ENCODE measurements around the gene ZNF22. TPM values are rescaled to one million over a fixed set of nuclear protein-coding genes. Genes with fewer than 3 reads are reported as not detected.

ZNF22 gene
- total and polyA plus RNA-seq, 2 of the 4 experiments (the other 2 are of a cell fraction) = 10.6 to 12.4 TPM

DNA sequence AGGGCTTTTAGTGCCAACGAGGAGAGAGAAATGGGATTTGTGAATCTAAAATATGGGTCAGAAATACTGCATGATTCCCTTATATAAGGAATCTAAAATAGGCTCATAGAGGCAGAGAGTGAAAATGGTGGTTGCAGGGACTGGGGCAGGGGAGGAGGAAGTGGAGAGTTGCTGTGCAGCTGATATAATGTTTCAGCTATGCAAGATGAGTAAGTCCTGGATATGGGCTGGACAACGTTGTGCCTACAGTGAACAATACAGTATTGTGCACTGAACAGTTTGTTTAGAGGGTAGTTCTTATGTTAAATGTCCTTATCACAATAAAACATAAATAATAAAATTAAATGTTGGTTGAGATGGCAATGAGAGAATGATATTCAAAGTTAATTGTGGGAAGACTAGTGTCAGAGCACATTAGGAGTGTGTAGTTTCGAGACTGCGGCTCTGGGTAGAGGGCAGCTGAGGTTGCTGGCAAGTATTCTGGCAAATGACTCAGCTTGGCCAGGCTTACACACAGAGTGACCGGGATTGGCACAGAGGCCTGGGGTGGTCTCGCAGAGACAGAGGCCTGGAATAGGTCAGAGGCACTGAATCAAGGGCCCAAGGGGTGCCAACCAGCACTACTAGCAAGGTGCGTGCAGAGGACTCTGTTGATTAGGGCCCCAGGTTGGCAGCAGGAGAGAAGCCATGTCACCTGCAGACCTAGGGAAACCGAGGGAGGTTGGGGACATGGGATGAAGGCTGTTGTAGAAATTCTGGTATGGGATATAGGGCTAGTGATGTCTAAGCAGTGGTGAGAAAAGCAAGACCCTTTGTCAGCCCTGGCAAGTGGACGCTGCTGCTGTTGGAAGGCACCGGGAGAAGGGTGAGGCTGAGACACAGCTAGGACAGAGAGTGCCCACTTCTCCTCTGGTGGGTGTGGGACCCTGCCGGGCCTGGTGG lies 19.3 kb upstream of the ZNF22 start:
- ATAC-seq (ENCODE audit: low read depth) = peak; percentile 90
- TF ChIP-seq SMC3 (IDR thresholded peaks at IDR 0.05; ENCODE audit: low read depth, low read length) (no peak), BHLHE40 (IDR thresholded peaks at IDR 0.05; ENCODE audit: low read depth, low read length) (no peak), FOS (IDR thresholded peaks at IDR 0.05; ENCODE audit: low read depth, low read length) (peak; percentile 53; the same call in 1 of the 2 replicates), RCOR1 (IDR thresholded peaks at IDR 0.05; ENCODE audit: insufficient replicate concordance, low read length) (no peak), CEBPB (IDR thresholded peaks at IDR 0.05; ENCODE audit: low read depth, low read length) (peak; percentile 66), CHD1 (IDR thresholded peaks at IDR 0.05; ENCODE audit: low read depth, low read length) (no peak), MAZ (IDR thresholded peaks at IDR 0.05; ENCODE audit: borderline replicate concordance, low read depth, low read length) (peak; percentile 54; the same call in 1 of the 2 replicates), MXI1 (IDR thresholded peaks at IDR 0.05; ENCODE audit: borderline replicate concordance, low read depth, low read length) (no peak), POLR2A (IDR thresholded peaks at IDR 0.05; ENCODE audit: low read depth, low read length) (peak; percentile 34; the same call in 1 of the 2 replicates), RFX5 (IDR thresholded peaks at IDR 0.05; ENCODE audit: low read depth, low read length) (no peak)
- TF ChIP-seq, protein P1, sequence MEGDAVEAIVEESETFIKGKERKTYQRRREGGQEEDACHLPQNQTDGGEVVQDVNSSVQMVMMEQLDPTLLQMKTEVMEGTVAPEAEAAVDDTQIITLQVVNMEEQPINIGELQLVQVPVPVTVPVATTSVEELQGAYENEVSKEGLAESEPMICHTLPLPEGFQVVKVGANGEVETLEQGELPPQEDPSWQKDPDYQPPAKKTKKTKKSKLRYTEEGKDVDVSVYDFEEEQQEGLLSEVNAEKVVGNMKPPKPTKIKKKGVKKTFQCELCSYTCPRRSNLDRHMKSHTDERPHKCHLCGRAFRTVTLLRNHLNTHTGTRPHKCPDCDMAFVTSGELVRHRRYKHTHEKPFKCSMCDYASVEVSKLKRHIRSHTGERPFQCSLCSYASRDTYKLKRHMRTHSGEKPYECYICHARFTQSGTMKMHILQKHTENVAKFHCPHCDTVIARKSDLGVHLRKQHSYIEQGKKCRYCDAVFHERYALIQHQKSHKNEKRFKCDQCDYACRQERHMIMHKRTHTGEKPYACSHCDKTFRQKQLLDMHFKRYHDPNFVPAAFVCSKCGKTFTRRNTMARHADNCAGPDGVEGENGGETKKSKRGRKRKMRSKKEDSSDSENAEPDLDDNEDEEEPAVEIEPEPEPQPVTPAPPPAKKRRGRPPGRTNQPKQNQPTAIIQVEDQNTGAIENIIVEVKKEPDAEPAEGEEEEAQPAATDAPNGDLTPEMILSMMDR (conservative IDR thresholded peaks at IDR 0.05; ENCODE audit: low read depth, low read length) = no peak
- TF ChIP-seq, protein P2, sequence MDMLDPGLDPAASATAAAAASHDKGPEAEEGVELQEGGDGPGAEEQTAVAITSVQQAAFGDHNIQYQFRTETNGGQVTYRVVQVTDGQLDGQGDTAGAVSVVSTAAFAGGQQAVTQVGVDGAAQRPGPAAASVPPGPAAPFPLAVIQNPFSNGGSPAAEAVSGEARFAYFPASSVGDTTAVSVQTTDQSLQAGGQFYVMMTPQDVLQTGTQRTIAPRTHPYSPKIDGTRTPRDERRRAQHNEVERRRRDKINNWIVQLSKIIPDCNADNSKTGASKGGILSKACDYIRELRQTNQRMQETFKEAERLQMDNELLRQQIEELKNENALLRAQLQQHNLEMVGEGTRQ (IDR thresholded peaks at IDR 0.05; ENCODE audit: low read depth, low read length) = no peak

More for the DNA sequence above, 19.3 kb upstream of the ZNF22 start:
- no peaks in the 10 kb centered on the region for H3K9me3 ChIP-seq (ENCODE audit: control insufficient read depth, insufficient read depth, low read length)
- peak overlapping the region; percentile 87 for H3K4ac ChIP-seq (ENCODE audit: low read depth, low read length)
- peaks cover 73% of the 10 kb centered on the region for H3K4me1 ChIP-seq (ENCODE audit: control insufficient read depth, insufficient read depth, low read length)
- H2BK5ac ChIP-seq (ENCODE audit: low read depth, low read length, poor library complexity, severe bottlenecking) = peak overlapping the region; percentile 97
- peak overlapping the region; percentile 59 for H3K4me2 ChIP-seq (ENCODE audit: low read depth, low read length)
- in situ Hi-C loops (cut with MboI; ENCODE audit: low sequenced_read_pairs) (loop anchor here (25.0 kb wide), 4 partner anchors 1031 to 1844 kb away; partner anchors contain the start of genes CSGALNACT2 and HNRNPF), intact Hi-C loops (cut with micrococcal nuclease) (loop anchor here (2.0 kb wide), 1 partner anchor 19 kb away; the partner anchor contains the start of gene ZNF22), dilution Hi-C loops (cut with HindIII; ENCODE audit: low sequenced_read_pairs, unreplicated experiment) (no loop called here)
- H2AFZ ChIP-seq (replicated peaks; ENCODE audit: low read length, poor library complexity) = peak overlapping the region; percentile 72
- peak overlapping the region; percentile 94 for H3K18ac ChIP-seq (ENCODE audit: low read depth, low read length)
- no TSS peak for BruUV-seq (replicated peaks)
- POLR2A ChIA-PET (ENCODE audit: unreplicated experiment) = interaction anchor here (1.0 kb wide), 1 partner anchor 20 kb away, joined by 3 read pairs; no protein-coding TSS in a partner anchor
- DNase-seq = peak; percentile 92
- peaks cover 53% of the 10 kb centered on the region for H3K9me1 ChIP-seq (ENCODE audit: insufficient read depth, low read length)
- H3K4me3 ChIP-seq (ENCODE audit: insufficient read depth, low read depth, low read length) = no peak overlapping the region
- H3K36me3 ChIP-seq (ENCODE audit: control insufficient read depth, insufficient read depth, low read length) = peaks cover 15% of the 10 kb centered on the region; the same call in 1 of the 2 replicates
- CTCF ChIA-PET = interaction anchor here (0.6 to 1.0 kb wide), 5 partner anchors 15 to 1289 kb away, joined by 3 to 4 read pairs (median 3); partner anchors contain the start of gene RASSF4
- H3K27me3 ChIP-seq (ENCODE audit: control insufficient read depth, insufficient read depth, low read length) = no peaks in the 10 kb centered on the region
- H2BK120ac ChIP-seq (ENCODE audit: low read depth, low read length) = peak overlapping the region; percentile 92
- H4K20me1 ChIP-seq (ENCODE audit: insufficient read depth, low read length) = no peaks in the 10 kb centered on the region
- peak overlapping the region; percentile 88 for H2AK9ac ChIP-seq (replicated peaks; ENCODE audit: low read depth, low read length, poor library complexity)
- H3K27ac ChIP-seq (ENCODE audit: insufficient read depth, low read length) = peak overlapping the region; percentile 98
- H2BK20ac ChIP-seq (ENCODE audit: low read depth, low read length) = peak overlapping the region; percentile 98
- peak overlapping the region; percentile 90 for H4K8ac ChIP-seq (ENCODE audit: low read depth in 2 of 2, low read length in 2 of 2)
- peak overlapping the region; percentile 71 for H3K23ac ChIP-seq (ENCODE audit: low read depth, low read length)
- H3K79me1 ChIP-seq (ENCODE audit: low read depth in 1 of 2, low read length in 2 of 2) = peaks cover 3 to 51% of the 10 kb centered on the region in 2 experiments; a peak in 3 of 4 replicates
- peak overlapping the region; percentile 90 for H3K56ac ChIP-seq (ENCODE audit: extremely low read depth, insufficient read depth, low read length)
- H4K5ac ChIP-seq (ENCODE audit: low read depth, low read length) = peak overlapping the region; percentile 96
- peak overlapping the region; percentile 97 for H4K91ac ChIP-seq (ENCODE audit: insufficient read depth, low read depth, low read length)
- H3K14ac ChIP-seq (replicated peaks; ENCODE audit: low read depth, low read length) = peak overlapping the region; percentile 92
- 50% methylated on average over 4 of the region's 11 CpGs; no CpG with 5 or more reads in 1 of the 2 experiments for WGBS, 2 experiments (ENCODE audit: extremely low coverage in 2 of 2, insufficient read length in 1 of 2)
- peak overlapping the region; percentile 93; the same call in 2 of the 3 replicates for H2BK15ac ChIP-seq (ENCODE audit: low read depth, low read length)
- peak overlapping the region; percentile 75 for H3K9ac ChIP-seq (ENCODE audit: low read depth, low read length)
- peak overlapping the region; percentile 94 for H2AK5ac ChIP-seq (ENCODE audit: low read depth, low read length)

Data from IMR-90 (cell line).